SJCRH30 (cell line): ENCODE results near the gene SMAD1. TPM values are rescaled to one million over a fixed set of nuclear protein-coding genes. Genes with fewer than 3 reads are reported as not detected.

ENCODE experiments used
- DNase-seq, 2 experiments: peaks; one replicate each; pipeline ENCODE4 v3.0.0-alpha.2; 2015 to 2020
- H3K27ac ChIP-seq: fragments of 250-450 bp; sonication (Bioruptor Pico); 2 replicates; pipeline ENCODE4 v1.5.1; 2020; ENCODE audit warnings: mild to moderate bottlenecking, moderate library complexity
- H3K27me3 ChIP-seq: fragments of 250-450 bp; sonication (Bioruptor Pico); 2 replicates; pipeline ENCODE4 v1.5.1; 2020; ENCODE audit warnings: mild to moderate bottlenecking, moderate library complexity
- H3K36me3 ChIP-seq: fragments of 250-450 bp; sonication (Bioruptor Pico); 2 replicates; pipeline ENCODE4 v1.5.1; 2020; ENCODE audit warnings: mild to moderate bottlenecking, moderate library complexity
- H3K4me1 ChIP-seq: fragments of 250-450 bp; sonication (Bioruptor Pico); 2 replicates; pipeline ENCODE4 v1.5.1; 2020; ENCODE audit warnings: mild to moderate bottlenecking, moderate library complexity
- H3K4me3 ChIP-seq: fragments of 250-450 bp; sonication (Bioruptor Pico); 2 replicates; pipeline ENCODE4 v1.5.1; 2020; ENCODE audit warnings: mild to moderate bottlenecking, moderate library complexity
- H3K9me3 ChIP-seq: fragments of 250-450 bp; sonication (Bioruptor Pico); replicated peaks from 2 replicates; pipeline ENCODE4 v1.5.1; 2020; ENCODE audit warnings: mild to moderate bottlenecking, moderate library complexity
- total RNA-seq: library from RNA; depleted of rRNA; stranded (reverse); fragments of >200 nt; shearing (Covaris generic); gene quantifications from 2 replicates; pipeline ENCODE4 v1.2.3, GENCODE V29; 2014

The SMAD1 gene
- total RNA-seq, 1 experiment from 2014 or later = 28.9 TPM

DNA sequence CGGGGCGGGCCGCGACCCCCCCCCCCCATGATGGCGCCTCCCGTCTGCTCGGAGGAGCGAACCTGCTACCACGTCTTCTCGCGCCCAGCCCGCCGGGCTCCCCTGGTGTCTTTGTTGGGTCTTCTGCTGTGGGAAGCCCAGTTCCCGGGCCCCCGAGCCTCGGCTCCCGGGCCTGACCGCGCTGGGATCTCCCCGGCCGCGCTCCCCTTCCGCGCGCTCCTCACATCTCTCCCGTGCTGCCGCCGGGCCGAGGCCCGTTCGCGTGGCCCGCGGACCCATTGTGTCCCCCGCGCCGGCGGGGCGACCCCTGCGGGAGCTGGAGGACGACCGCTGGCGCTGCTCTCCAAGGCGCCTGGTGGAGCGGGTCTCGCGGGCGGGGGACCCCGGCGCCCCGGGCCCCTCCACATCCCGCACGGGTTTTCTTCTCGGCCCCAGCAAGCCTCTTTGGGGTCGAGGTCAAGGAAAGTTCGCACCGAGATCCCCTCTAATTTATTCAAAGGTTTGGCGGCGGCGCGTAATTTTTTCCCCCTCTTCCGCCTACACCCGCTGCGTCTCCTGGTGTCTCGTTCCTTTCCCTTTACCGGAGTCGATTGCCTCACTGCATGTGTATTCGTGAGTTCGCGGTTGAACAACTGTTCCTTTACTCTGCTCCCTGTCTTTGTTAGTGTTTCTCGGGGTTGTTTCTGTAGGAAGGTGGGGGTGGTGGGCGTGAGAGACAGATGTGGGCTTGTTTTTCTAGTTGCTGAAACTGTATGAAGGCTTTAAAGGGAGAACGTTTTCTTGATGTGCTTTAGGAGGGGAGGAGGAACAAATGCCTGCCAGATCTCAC is 770 bp downstream of the SMAD1 start:
- 0 out of 2 replicates have a peak, but pooled peaks cover 3% of the 10 kb centered on the region for H3K4me1 ChIP-seq
- H3K36me3 ChIP-seq = peaks cover 8% of the 10 kb centered on the region; the same call in 1 of the 2 replicates
- H3K9me3 ChIP-seq = no peaks in the 10 kb centered on the region
- peak overlapping the region; percentile 95 for H3K4me3 ChIP-seq
- DNase-seq = peak; percentile 76 to 86
- H3K27me3 ChIP-seq = no peaks in the 10 kb centered on the region
- peak overlapping the region; percentile 98 for H3K27ac ChIP-seq

- Histone ChIP-seq H3K27ac (peak overlapping the region; percentile 98), H3K9me3 (no peaks in the 10 kb centered on the region), H3K4me3 (peak overlapping the region; percentile 95), H3K27me3 (no peaks in the 10 kb centered on the region), H3K4me1 (0 out of 2 replicates have a peak, but pooled peaks cover 3% of the 10 kb centered on the region), H3K36me3 (peaks cover 8% of the 10 kb centered on the region; the same call in 1 of the 2 replicates)
- DNase-seq = peak in 1 of 2 experiments; percentile 13
Observed at GRCh38 chr4:145483514-145483913, 1.9 kb downstream of the SMAD1 start.

DNA sequence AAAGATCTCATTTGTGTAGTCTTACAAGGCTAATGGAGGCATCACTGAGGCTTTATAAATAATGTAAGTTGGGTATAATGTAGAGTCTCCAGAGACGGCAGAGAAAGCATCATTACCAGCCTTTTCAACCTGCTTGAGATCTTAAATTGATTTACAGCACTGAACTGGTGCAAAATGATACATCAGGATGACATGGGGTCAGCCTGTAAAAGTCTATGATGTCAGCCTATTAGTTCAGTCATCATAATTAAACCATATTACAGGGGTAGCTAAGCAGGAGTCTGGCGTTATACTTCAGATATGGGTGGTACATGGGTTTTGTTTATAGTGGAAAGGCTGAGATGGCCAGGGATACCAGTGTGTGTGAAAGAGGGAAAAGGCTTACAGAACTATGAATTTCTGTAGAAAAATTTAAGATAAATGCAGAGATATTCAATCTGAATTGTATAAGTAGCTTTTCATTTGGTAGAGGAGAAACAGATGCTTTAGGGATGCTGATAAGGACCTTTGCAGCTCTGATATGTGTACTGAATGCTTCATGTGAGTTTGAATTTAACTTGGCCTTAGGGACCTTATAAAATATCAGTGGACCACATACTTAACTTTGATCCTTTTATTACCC is 2.7 kb downstream of the SMAD1 start:
- DNase-seq = no peak
- H3K9me3 ChIP-seq = no peaks in the 10 kb centered on the region
- H3K4me1 ChIP-seq = 0 out of 2 replicates have a peak, but pooled peaks cover 3% of the 10 kb centered on the region
- no peak overlapping the region for H3K27ac ChIP-seq
- H3K36me3 ChIP-seq = peaks cover 8% of the 10 kb centered on the region; the same call in 1 of the 2 replicates
- H3K27me3 ChIP-seq = no peaks in the 10 kb centered on the region
- H3K4me3 ChIP-seq = no peak overlapping the region

DNA sequence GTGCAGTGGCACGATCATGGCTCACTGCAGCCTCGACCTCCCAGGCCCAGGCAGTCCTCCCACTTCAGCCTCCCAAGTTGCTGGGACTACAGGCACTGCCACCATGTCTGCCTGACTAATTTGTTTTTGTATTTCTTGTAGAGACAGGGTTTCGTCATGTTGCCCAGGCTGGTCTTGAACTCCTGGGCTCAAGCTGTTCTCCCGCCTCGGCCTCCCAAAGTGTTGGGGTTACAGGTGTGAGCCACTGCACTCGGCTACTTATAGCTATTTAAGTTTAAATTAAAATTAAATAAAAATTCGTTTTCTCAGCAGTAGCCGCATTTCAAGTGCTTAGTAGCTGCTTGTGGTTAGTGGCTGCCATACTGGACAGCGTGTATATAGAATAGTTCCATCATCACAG is 3.5 kb downstream of the SMAD1 start:
- DNase-seq = no peak
- Histone ChIP-seq H3K4me3 (no peak overlapping the region), H3K36me3 (peaks cover 8% of the 10 kb centered on the region; the same call in 1 of the 2 replicates), H3K27ac (no peak overlapping the region), H3K27me3 (no peaks in the 10 kb centered on the region), H3K9me3 (no peaks in the 10 kb centered on the region), H3K4me1 (0 out of 2 replicates have a peak, but pooled peaks cover 3% of the 10 kb centered on the region)

GRCh38 chr4:145486603-145487002 is 5.0 kb downstream of the SMAD1 start:
- DNase-seq = no peak
- 0 out of 2 replicates have a peak, but pooled peaks cover 3% of the 10 kb centered on the region for H3K4me1 ChIP-seq
- H3K27ac ChIP-seq = no peak overlapping the region
- no peaks in the 10 kb centered on the region for H3K27me3 ChIP-seq
- no peak overlapping the region for H3K4me3 ChIP-seq
- no peaks in the 10 kb centered on the region for H3K9me3 ChIP-seq
- H3K36me3 ChIP-seq = peaks cover 8% of the 10 kb centered on the region; the same call in 1 of the 2 replicates

- Histone ChIP-seq H3K27me3 (no peaks in the 10 kb centered on the region), H3K36me3 (peaks cover 8% of the 10 kb centered on the region; the same call in 1 of the 2 replicates), H3K4me1 (0 out of 2 replicates have a peak, but pooled peaks cover 3% of the 10 kb centered on the region), H3K27ac (no peak overlapping the region), H3K4me3 (no peak overlapping the region), H3K9me3 (no peaks in the 10 kb centered on the region)
- DNase-seq = no peak
Observed at GRCh38 chr4:145487631-145488030, 6.0 kb downstream of the SMAD1 start.

DNA sequence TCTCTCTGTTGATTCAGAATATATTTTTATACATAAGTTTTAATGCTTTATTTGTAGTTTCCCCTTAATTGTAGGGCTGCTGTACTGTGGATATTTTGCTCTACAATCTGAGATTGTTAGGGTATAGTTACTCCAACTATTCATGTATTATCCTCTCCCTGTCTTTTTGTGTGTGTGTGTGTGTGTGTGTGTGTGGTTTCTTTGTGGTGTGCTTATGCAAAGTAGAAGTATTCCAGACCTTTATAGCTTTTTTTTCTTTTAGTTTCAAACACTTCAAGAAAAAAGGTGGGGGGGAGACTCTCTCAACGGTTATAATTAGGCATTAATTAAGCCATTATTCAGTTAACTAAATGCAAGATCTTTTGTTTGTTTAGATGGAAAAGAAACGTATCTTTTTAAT is 6.7 kb downstream of the SMAD1 start:
- DNase-seq = no peak
- Histone ChIP-seq H3K9me3 (no peaks in the 10 kb centered on the region), H3K27ac (no peak overlapping the region)

DNA sequence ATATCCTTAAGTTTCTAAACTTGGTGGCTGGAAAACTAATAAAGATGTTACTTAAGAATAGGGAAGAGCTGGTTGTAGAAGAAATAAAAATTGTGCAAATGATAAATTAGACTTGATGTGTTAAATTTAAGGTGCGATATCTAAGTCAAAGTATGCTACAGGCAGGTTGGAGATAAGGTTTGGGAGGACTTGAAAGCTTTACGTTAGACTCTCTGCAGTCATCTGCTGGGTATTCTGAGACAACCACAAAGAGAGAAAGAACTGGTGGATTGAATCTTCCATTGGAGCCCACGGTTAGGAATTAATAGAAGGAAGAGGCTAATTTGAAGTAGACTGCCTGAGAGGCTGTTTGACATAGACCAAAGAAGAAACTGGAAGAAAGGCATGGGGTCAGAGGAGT is 7.9 kb downstream of the SMAD1 start:
- Histone ChIP-seq H3K36me3 (peaks cover 8% of the 10 kb centered on the region; the same call in 1 of the 2 replicates), H3K9me3 (no peaks in the 10 kb centered on the region), H3K27ac (no peak overlapping the region), H3K4me1 (no peaks in the 10 kb centered on the region), H3K4me3 (no peak overlapping the region), H3K27me3 (no peaks in the 10 kb centered on the region)
- DNase-seq = no peak

More for the DNA sequence above, 6.7 kb downstream of the SMAD1 start:
- Histone ChIP-seq H3K27me3 (no peaks in the 10 kb centered on the region), H3K36me3 (peaks cover 8% of the 10 kb centered on the region; the same call in 1 of the 2 replicates), H3K4me1 (0 out of 2 replicates have a peak, but pooled peaks cover 3% of the 10 kb centered on the region), H3K4me3 (no peak overlapping the region)

DNA sequence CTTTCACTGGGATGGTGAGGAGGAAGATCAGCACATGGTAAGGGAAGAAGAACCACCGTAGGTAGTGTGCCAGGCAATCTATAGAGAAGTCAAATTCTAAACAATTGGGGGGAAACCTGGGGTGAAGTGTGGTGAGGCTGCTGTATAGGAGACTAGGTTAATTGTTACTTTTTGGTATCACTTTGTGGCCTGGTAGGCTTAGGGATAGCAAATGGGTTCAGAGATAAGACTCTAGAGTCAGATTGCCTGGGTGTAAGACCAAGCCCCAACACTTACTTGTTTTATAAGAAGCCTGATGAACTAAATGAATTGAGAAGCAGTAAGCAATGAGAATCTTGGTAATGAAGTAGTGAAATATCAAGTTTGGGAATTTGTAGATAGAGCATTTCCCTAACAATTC is 8.7 kb downstream of the SMAD1 start:
- no peaks in the 10 kb centered on the region for H3K27me3 ChIP-seq
- H3K4me1 ChIP-seq = no peaks in the 10 kb centered on the region
- H3K27ac ChIP-seq = no peak overlapping the region
- no peak for DNase-seq
- H3K4me3 ChIP-seq = no peak overlapping the region
- no peaks in the 10 kb centered on the region for H3K9me3 ChIP-seq
- peaks cover 8% of the 10 kb centered on the region; the same call in 1 of the 2 replicates for H3K36me3 ChIP-seq

GRCh38 chr4:145490796-145491195 is 9.1 kb downstream of the SMAD1 start:
- no peak overlapping the region for H3K4me3 ChIP-seq
- no peaks in the 10 kb centered on the region for H3K4me1 ChIP-seq
- no peak for DNase-seq
- H3K27me3 ChIP-seq = no peaks in the 10 kb centered on the region
- no peaks in the 10 kb centered on the region for H3K9me3 ChIP-seq
- no peak overlapping the region for H3K27ac ChIP-seq
- H3K36me3 ChIP-seq = peaks cover 5% of the 10 kb centered on the region; the same call in 1 of the 2 replicates

- Histone ChIP-seq H3K27me3 (no peaks in the 10 kb centered on the region), H3K27ac (no peak overlapping the region), H3K36me3 (no peaks in the 10 kb centered on the region), H3K4me3 (no peak overlapping the region), H3K9me3 (no peaks in the 10 kb centered on the region), H3K4me1 (no peaks in the 10 kb centered on the region)
- DNase-seq = no peak
Observed at GRCh38 chr4:145492376-145492775, 10.7 kb downstream of the SMAD1 start.

- H3K27ac ChIP-seq = no peak overlapping the region
- no peaks in the 10 kb centered on the region for H3K9me3 ChIP-seq
- no peak for DNase-seq
- no peaks in the 10 kb centered on the region for H3K36me3 ChIP-seq
- H3K27me3 ChIP-seq = no peaks in the 10 kb centered on the region
- no peak overlapping the region for H3K4me3 ChIP-seq
- no peaks in the 10 kb centered on the region for H3K4me1 ChIP-seq
Observed at GRCh38 chr4:145493166-145493565, 11.5 kb downstream of the SMAD1 start.

DNA sequence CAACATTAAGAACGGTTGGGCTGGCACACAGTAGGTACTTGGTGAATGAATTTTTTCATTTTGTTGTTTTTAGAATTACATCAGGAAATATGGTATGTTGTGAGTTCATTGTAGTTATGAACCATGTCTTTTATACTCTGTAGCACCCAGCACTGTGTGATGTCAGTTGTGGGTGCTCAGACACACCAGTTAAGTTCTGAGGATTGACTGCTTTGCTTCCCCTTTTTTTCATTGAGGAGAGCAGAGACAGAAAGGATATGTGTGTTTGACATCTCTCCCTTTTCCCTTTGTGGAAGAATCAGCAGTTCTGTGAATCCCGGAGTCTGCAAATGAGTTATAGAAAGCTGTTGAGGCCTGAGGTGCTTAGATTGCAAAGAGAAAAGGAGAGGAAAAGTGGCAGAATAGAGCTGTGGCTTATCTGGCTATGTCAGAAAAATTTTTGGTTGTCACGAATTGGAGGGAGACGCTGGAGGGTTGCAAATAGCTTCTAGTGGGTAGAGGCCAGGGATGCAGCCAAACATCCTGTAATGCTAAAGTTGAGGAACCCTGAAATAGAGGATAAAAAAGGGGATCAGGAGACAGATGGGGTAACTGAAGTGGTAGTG is 13.1 kb downstream of the SMAD1 start:
- DNase-seq = no peak
- no peaks in the 10 kb centered on the region for H3K27me3 ChIP-seq
- no peaks in the 10 kb centered on the region for H3K4me1 ChIP-seq
- no peak overlapping the region for H3K27ac ChIP-seq
- peaks cover 2% of the 10 kb centered on the region; the same call in 1 of the 2 replicates for H3K36me3 ChIP-seq
- H3K9me3 ChIP-seq = no peaks in the 10 kb centered on the region
- no peak overlapping the region for H3K4me3 ChIP-seq

- Histone ChIP-seq H3K4me1 (peaks cover 4% of the 10 kb centered on the region), H3K27ac (no peak overlapping the region), H3K36me3 (peaks cover 2% of the 10 kb centered on the region; the same call in 1 of the 2 replicates), H3K4me3 (no peak overlapping the region), H3K9me3 (no peaks in the 10 kb centered on the region), H3K27me3 (no peaks in the 10 kb centered on the region)
- DNase-seq = no peak
Observed at GRCh38 chr4:145496292-145496691, 14.6 kb downstream of the SMAD1 start.
